HL-60/S4 treated with phorbol 12-myristate 13-acetate at 8.2 ng/mL for 4 days and 3 days (cell line): Measurements from ENCODE around the gene ZNF543.
"Not testable (repeated sequence)": the region's sequence is repeated elsewhere in the genome, so short reads cannot be mapped to it uniquely, and the experiment has no call there.

Experiments
- in situ Hi-C: fragments of 300-500 bp; cut with MboI; formaldehyde crosslinking; loops from 2 replicates; pipeline ENCODE4 v1.15.0; 2022; ENCODE audit warnings: low sequenced_read_pairs

The ZNF543 gene

GRCh38 chr19:57319869-57320179, 448 bp upstream of the ZNF543 start:
- in situ Hi-C loops = no loop called here

DNA sequence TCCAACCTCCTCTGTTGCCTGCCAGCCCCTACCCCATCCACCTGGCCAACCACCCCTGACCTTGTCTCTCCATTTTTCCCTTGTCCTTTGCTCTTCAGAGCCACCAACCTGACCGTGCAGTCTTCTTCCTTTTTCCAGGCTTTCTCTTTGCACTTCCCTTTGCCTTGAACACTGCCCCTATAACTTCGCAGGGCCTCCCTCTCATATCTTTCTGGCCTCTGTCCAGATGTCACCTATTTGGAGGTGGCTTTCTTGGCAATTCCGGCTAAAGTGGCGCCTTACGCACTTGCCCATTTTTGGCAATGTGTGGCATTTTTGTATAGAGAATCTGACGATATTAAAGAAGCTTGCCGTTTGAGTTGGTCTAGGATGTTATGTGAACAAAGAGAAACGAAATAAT, 844 bp downstream of the ZNF543 start:
- in situ Hi-C loops = no loop called here

DNA sequence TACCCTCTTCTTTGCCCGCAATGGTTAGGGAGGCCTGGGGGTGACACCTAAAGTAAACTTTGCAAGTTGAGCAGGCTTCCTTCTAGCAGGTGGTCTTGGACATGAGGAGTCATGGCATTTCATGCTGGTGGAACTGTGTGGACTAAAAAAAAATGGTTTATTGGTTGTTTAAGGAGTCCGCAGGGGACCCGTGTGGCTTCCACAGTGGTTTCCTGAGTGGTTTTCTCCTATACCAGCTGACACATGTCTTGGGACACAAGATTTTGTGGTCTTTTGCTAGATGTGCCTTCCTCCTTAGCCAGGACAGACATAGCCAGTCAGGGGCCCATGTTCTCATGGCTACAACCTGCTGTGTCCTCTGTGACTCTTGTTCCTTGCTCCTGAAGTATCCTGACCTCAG, 1.5 kb downstream of the ZNF543 start:
- in situ Hi-C loops = no loop called here

DNA sequence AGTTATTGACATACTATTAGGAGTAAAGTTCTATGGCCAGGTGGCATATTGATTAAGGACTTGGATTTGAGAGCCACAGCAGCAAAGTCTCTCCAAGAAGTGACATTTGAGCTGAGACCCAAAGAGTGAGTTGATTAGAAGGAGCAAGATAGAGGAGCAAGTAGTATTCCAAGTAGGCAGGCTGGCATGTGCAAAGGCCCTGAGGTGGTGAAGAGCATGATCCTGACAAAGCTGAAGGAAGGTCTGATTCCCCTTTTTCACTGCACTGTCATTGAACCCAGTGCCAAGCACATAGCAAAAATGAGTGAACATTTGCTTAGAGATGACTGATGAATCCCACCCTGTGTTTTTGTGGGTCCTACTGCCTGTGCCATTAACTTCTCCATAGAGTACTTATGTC, 4.7 kb downstream of the ZNF543 start:
- in situ Hi-C loops = no loop called here

DNA sequence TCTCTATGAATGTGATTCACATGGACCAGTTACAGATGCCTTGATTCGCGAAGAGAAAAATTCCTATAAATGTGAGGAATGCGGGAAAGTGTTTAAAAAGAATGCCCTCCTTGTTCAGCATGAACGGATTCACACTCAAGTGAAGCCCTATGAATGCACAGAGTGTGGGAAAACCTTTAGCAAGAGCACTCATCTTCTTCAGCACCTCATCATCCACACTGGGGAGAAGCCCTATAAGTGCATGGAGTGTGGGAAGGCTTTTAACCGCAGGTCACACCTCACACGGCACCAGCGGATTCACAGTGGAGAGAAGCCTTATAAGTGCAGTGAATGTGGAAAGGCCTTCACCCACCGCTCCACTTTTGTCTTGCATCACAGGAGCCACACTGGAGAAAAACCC, 7.7 kb downstream of the ZNF543 start:
- in situ Hi-C loops = no loop called here

DNA sequence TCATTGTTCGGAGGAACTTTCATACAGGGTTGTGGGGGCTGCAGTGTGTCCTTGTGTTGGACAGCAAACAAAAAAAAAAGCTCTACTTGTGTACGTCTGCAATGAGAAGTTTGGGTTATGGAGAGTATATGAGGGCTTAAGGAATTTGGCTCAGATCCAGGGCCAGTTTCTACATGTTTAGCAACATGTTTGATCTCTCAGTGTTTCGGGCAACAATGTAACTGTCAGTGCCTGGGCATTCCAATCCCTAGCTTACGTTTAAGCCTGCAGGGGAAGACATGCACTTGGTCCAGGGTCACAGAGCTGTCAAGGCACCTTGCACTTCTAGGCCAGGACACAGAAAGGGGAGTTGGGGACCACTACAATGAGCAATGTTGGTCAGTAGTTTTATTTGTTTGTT, 13.9 kb downstream of the ZNF543 start:
- in situ Hi-C loops = no loop called here

DNA sequence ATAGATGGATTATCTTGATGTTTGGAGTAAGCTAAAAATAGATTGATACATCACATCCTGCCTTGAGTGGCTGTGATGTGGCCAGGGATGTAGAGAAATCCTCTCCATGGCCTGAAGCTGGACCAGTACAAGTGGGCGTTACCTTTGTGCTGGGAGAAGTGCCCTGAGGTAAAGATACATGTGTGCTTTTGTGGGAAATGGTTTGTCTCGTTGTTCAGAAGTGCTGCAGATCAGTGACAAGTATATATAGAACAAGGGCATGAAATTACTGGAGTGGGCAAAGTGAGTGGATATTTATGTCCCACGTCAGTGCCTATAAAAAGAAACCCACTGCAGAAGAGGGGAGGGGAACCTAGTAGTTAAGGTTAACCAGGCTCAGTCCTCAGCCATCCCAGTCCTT, 18.6 kb downstream of the ZNF543 start:
- in situ Hi-C loops = no loop called here

DNA sequence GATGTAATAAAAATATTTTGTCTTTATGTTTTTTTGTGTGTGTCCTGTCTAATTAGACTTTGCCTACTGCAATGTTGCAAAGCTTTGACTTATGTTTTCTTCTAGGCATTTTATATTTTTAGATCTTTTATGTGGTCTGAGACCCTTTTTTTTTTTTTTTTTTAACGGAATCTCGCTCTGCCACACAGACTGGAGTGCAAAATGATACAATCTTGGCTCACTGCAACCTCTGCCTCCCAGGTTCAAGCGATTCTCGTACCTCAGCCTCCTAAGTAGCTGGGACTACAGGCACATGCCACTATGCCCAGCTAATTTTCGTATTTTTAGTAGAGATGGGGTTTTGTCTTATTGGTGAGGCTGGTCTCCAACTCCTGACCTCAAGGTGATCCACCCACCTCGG, 22.3 kb downstream of the ZNF543 start:
- in situ Hi-C loops = no loop called here

DNA sequence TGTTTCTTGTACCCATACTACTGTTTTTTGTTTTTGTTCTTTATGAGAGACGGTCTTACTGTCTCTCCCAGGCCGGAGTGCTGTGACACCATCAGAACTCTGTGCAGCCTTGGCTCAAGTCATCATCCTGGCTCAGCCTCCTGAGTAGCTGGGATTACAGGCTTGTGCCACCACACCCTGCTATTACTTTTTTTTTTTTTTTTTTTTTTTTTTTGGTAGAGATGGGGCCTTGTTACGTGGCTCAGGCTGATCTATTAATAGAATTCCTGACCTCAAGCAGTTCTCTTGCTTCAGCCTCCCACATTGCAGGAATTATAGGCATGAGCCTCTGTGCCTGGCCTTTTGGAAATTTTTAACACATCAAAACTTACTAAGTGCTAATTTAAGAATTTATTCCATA, 27.9 kb downstream of the ZNF543 start:
- in situ Hi-C loops = no loop called here

DNA sequence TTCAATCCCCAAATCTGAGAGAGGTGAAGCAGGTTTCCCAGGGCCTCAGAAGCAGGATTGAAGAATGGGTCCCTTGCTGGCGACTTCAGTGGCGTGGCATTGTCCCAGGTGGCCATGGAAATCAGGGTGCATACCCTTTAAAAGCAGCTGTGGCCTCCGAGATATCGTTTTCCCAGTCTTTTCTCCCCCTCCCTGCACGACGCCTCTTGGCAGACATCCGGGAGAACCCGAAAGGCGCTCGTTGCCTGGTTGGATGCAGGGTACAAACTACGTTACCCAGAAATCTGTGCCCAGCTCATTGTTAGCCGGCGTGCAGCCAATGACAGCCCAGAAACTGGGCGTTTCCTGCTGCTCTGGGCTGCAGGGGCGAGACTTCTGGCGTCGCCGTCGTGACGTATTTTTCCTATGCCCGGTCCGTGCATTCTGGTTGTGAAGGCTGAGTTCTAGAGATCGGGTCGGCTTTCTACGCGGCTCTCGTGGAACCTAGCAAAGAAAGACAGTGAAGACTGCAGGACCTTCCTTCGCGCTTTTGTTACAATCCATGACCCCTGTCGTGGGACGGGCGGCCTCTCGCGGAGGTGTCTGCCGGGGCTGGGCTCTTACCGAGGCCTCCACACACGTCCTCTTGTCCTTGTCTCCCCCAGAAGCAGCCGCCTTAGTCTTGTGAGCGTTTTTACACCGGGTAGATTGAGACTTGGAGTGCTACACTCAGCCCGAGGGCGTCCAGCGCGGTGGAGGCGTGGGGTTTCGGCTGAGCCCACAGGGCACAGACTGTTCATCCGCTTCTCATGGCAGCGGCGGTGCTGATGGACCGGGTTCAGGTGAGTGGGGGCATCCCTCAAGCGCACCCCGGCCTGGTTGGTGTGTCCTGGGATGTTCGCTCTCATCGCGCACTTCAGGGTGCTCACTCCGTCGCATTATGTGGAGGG, 30.9 kb downstream of the ZNF543 start, which contains the start of gene ZNF304:
Gene ZNF304 (plus strand): TSS at position 395 of the 929 bp plus-strand sequence. CDS start 394 bp downstream, at position 789.
- in situ Hi-C loops = no loop called here

- in situ Hi-C loops = no loop called here
Measured at GRCh38 chr19:57351867-57352266, 31.6 kb downstream of the ZNF543 start.

- in situ Hi-C loops = no loop called here
Measured at GRCh38 chr19:57355916-57356315, 35.6 kb downstream of the ZNF543 start.

- in situ Hi-C loops = no loop called here
Measured at GRCh38 chr19:57357406-57357805, 37.1 kb downstream of the ZNF543 start.

DNA sequence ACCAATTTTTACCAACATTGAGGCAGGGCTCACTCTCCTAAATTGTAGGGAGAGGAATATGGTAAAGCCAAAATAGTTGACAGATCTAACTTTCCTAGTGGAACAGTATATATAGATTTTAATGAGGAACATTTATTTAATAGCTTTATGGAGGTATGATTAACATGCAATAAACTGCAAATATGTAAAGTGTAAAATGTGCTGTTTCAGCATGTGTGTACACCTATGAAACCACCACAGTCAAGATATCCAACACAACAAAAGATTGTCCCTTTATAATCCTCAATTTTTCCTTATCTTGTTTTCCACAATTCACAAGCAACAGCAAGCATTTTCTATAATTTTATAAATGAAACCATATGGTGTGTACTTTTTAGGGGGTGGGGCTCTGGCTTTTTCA, 39.0 kb downstream of the ZNF543 start:
- in situ Hi-C loops = no loop called here

DNA sequence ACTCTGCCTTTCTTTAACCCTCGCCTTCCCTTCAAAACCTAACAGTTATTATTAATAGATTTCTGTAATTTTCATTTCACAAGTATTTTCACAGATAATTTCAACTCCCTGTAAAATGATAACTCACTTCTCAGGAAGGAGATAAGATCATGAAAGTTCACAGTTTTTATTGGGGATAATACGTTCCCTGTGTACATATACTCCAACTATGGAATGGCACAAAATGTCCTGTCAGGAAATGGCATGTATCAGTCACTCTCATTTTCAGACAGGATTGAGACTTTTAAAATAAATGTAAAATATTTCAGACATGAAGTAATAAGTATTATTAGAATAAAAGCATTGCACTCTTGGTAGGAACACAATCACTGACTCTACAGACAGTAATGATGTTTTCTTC, 42.1 kb downstream of the ZNF543 start:
- in situ Hi-C loops = no loop called here

GRCh38 chr19:57362997-57363687, 42.9 kb downstream of the ZNF543 start, which contains the start of the genes TRAPPC2B and ZNF547:
TRAPPC2B (plus strand) TSS chr19:57363551; CDS start chr19:57364834, 1,283 bp downstream.
ZNF547 (plus strand) TSS chr19:57363551; CDS start chr19:57368556, 5,005 bp downstream.
- in situ Hi-C loops = no loop called here

- in situ Hi-C loops = no loop called here
Measured at GRCh38 chr19:57363688-57364181, 43.5 kb downstream of the ZNF543 start.

DNA sequence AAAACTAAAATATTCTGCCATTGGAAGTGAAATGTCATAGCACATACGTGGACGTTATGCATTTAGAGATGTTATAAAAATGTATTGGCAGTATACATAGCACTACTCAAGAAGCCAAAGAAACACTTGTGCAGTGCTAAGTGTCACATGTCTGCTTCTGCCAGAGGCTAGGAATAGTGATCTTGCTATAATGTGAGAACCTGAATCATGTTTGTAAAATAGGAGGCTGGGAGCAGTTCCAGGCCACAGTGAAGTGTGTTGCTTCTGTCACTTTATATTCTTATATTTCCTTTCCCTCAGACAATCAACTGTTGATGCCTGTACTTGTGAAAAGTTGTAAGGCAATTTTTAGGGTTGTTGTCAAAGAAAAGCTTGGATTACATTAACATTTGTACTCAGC, 46.5 kb downstream of the ZNF543 start:
- in situ Hi-C loops = no loop called here

DNA sequence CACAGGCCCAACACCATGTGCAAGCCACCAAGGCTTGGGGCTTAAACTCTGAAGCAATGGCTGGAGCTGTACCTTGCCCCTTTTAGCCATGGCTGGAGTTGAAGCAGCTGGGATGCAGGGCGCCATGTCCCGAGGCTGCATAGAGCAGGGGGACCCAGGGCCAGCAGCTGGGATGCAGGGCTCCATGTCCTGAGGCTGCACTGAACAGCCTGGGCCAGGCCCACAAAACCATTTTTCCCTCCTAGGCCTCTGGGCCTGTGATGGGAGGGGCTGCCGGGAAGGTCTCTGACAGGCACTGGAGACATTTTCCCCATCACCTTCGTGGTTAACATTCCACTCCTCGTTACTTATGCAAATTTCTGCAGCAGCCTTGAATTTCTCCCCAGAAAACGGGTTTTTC, 53.9 kb downstream of the ZNF543 start:
- in situ Hi-C loops = no loop called here

DNA sequence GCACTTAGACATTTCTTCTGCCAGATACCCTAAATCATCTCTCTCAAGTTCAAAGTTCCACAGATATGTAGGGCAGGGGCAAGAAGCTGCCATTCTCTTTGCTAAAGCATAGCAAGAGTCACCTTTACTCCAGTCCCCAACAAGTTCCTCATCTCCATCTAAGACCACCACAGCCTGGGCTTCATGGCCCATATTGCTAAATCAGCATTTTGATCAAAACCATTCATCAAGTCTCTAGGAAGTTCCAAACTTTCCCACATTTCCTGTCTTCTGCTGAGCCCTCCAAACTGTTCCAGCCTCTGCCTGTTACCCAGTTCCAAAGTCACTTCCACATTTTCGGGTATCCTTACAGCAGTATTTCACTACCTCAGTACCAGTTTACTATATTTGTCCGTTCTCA, 54.4 kb downstream of the ZNF543 start:
- in situ Hi-C loops = not testable (repeated sequence)

DNA sequence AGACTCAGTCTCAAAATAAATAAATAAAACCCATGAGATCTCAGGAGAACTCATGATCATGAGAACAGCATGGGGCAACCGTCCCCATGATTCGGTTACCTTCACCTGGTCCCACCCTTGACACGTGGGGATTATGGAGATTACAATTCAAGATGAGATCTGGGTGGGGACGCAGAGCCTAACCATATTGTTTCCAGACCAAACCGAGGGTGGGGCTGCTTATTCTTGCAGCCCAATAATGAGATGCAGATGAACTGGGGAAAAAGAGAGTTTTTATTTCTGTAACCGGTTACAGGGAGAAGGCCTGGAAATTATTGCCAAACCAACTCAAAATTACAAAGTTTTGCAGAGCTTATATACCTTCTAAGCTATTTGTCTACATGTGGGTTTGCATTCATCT, 55.9 kb downstream of the ZNF543 start:
- in situ Hi-C loops = no loop called here
